H1 (cell line): ENCODE data around the gene NXPH3. TPM values are rescaled to one million over a fixed set of nuclear protein-coding genes. Genes with fewer than 3 reads are reported as not detected.

ENCODE experiments used
- CTCF ChIA-PET: fragments of 300-600 bp; sonication (Branson Sonifier 250); formaldehyde crosslinking; loops from one replicate; lab custom pipeline; 2021; ENCODE audit not compliant: partially characterized antibody; lab: Charles Lee
- POLR2A ChIA-PET: fragments of 300-600 bp; sonication (Branson Sonifier 250); formaldehyde crosslinking; loops from one replicate; lab custom pipeline; 2021; ENCODE audit warnings: inconsistent platforms; ENCODE audit not compliant: partially characterized antibody; lab: Charles Lee
- DNase-seq, 2 experiments: peaks; one replicate each; pipeline versions ENCODE4 v3.0.0 to v3.0.0-alpha.2; 2010 to 2022; ENCODE audit warnings: low spot score in 2 of 2, low read depth in 1 of 2, mixed read lengths in 1 of 2
- FAIRE-seq: peaks from 2 replicates; lab custom pipeline; 2011; peaks lifted over from hg19 to GRCh38; lab: Jason Lieb, UNC
- H2AFZ ChIP-seq: 2 replicates; pipeline ENCODE4 v1.8.1; 2012; ENCODE audit warnings: low read length, inconsistent platforms
- H2AK5ac ChIP-seq: 2 replicates; pipeline ENCODE4 v1.6.1; 2013; ENCODE audit warnings: low read depth, low read length
- H2BK120ac ChIP-seq: replicated peaks from 2 replicates; pipeline ENCODE3; 2013; ENCODE audit warnings: low read depth, low read length, inconsistent platforms
- H2BK12ac ChIP-seq: 2 replicates; pipeline ENCODE4 v1.6.1; 2013; ENCODE audit warnings: low read depth, low read length
- H2BK15ac ChIP-seq: 2 replicates; pipeline ENCODE4 v1.6.1; 2013; ENCODE audit warnings: low read length
- H2BK20ac ChIP-seq: 2 replicates; pipeline ENCODE4 v1.6.1; 2013; ENCODE audit warnings: low read length
- H2BK5ac ChIP-seq: 2 replicates; pipeline ENCODE4 v1.6.1; 2013; ENCODE audit warnings: low read depth, low read length
- H3K14ac ChIP-seq: 2 replicates; pipeline ENCODE4 v1.6.1; 2013; ENCODE audit warnings: inconsistent platforms; ENCODE audit not compliant: insufficient read length
- H3K18ac ChIP-seq: 2 replicates; pipeline ENCODE4 v1.6.1; 2013; ENCODE audit warnings: low read length; ENCODE audit errors: extremely low read depth
- H3K23ac ChIP-seq: 2 replicates; pipeline ENCODE4 v1.6.1; 2013; ENCODE audit warnings: inconsistent platforms; ENCODE audit not compliant: insufficient read length
- H3K23me2 ChIP-seq: 2 replicates; pipeline ENCODE4 v1.6.1; 2013; ENCODE audit warnings: low read depth, low read length
- H3K27ac ChIP-seq: 2 replicates; pipeline ENCODE4 v1.6.1; 2011; ENCODE audit warnings: low read depth, low read length, inconsistent platforms
- H3K27me3 ChIP-seq, 4 experiments: replicated peaks in 1 of 4; 1 replicate in 1 of 4; 2 replicates in 3 of 4; pipeline versions ENCODE4 v1.6.1 to v1.8.1; 2011 to 2013; ENCODE audit warnings: low read length in 3 of 4, mild to moderate bottlenecking in 3 of 4, inconsistent platforms in 2 of 4, mixed read lengths in 2 of 4, moderate library complexity in 1 of 4; ENCODE audit not compliant: control insufficient read depth in 3 of 4, insufficient read depth in 3 of 4; ENCODE audit errors: extremely low read depth in 1 of 4
- H3K36me3 ChIP-seq, 4 experiments: 2 replicates each; pipeline versions ENCODE4 v1.6.1 to v1.8.1; 2011 to 2013; ENCODE audit warnings: mild to moderate bottlenecking in 4 of 4, low read length in 3 of 4, moderate library complexity in 2 of 4, control low read depth in 1 of 4, inconsistent platforms in 1 of 4; ENCODE audit not compliant: insufficient read depth in 4 of 4, control insufficient read depth in 2 of 4
- H3K4ac ChIP-seq: replicated peaks from 2 replicates; pipeline ENCODE3; 2013; ENCODE audit warnings: low read length, low read depth, mixed read lengths, inconsistent platforms; ENCODE audit not compliant: insufficient read length
- H3K4me1 ChIP-seq, 4 experiments: replicated peaks in 1 of 4; 1 replicate in 1 of 4; 2 replicates in 3 of 4; pipeline versions ENCODE4 v1.6.1 to v1.8.1; 2011 to 2013; ENCODE audit warnings: low read length in 3 of 4, inconsistent platforms in 2 of 4, mixed read lengths in 1 of 4; ENCODE audit not compliant: insufficient read depth in 4 of 4, control insufficient read depth in 3 of 4
- H3K4me2 ChIP-seq, 2 experiments: 2 replicates each; pipeline versions ENCODE4 v1.6.1 to v1.8.1; 2011 to 2013; ENCODE audit warnings: low read depth in 2 of 2, low read length in 2 of 2, control low read depth in 1 of 2, inconsistent platforms in 1 of 2, mild to moderate bottlenecking in 1 of 2; ENCODE audit not compliant: insufficient read depth in 1 of 2
- H3K4me3 ChIP-seq, 4 experiments: fragments of 200-600, 300-600 bp in 1 of 4; sonication (generic), shearing (Covaris generic), sonication (Bioruptor Twin) in 1 of 4; 2 replicates each; pipeline versions ENCODE4 v1.5.1 to v1.8.1; 2011 to 2016; ENCODE audit warnings: low read length in 4 of 4, low read depth in 3 of 4, control low read depth in 2 of 4, inconsistent platforms in 2 of 4, mild to moderate bottlenecking in 2 of 4, mixed read lengths in 1 of 4, moderate library complexity in 1 of 4; ENCODE audit not compliant: insufficient read depth in 2 of 4; ENCODE audit errors: extremely low read depth in 1 of 4
- H3K56ac ChIP-seq: replicated peaks from 2 replicates; pipeline ENCODE3; 2013; ENCODE audit warnings: low read depth, mild to moderate bottlenecking, mixed read lengths, low read length, inconsistent platforms; ENCODE audit not compliant: insufficient read length
- H3K79me1 ChIP-seq: 2 replicates; pipeline ENCODE4 v1.6.1; 2013; ENCODE audit warnings: low read depth, low read length, control low read depth
- H3K79me2 ChIP-seq, 2 experiments: 2 replicates each; pipeline versions ENCODE4 v1.6.1 to v1.8.1; 2012 to 2013; ENCODE audit warnings: low read length in 2 of 2, mild to moderate bottlenecking in 2 of 2, inconsistent platforms in 1 of 2; ENCODE audit not compliant: insufficient read depth in 2 of 2, control insufficient read depth in 1 of 2
- H3K9ac ChIP-seq, 4 experiments: replicated peaks in 1 of 4; 1 replicate in 1 of 4; 2 replicates in 3 of 4; pipeline versions ENCODE4 v1.6.1 to v1.8.1; 2011 to 2013; ENCODE audit warnings: low read depth in 3 of 4, low read length in 3 of 4, control low read depth in 2 of 4, mild to moderate bottlenecking in 2 of 4, moderate library complexity in 2 of 4, inconsistent platforms in 1 of 4; ENCODE audit errors: extremely low read depth in 1 of 4
- H3K9me3 ChIP-seq, 2 experiments: 2 replicates each; pipeline versions ENCODE4 v1.6.1 to v1.8.1; 2012 to 2013; ENCODE audit warnings: mild to moderate bottlenecking in 2 of 2, moderate library complexity in 2 of 2, control low read depth in 1 of 2, inconsistent platforms in 1 of 2, low read depth in 1 of 2, low read length in 1 of 2, mixed read lengths in 1 of 2; ENCODE audit not compliant: insufficient read depth in 2 of 2
- H4K20me1 ChIP-seq, 2 experiments: replicated peaks in 1 of 2; 2 replicates each; pipeline versions ENCODE3 to v1.8.1; 2011 to 2013; ENCODE audit warnings: inconsistent platforms in 2 of 2, low read length in 2 of 2, mild to moderate bottlenecking in 1 of 2; ENCODE audit not compliant: insufficient read depth in 2 of 2, control insufficient read depth in 1 of 2
- H4K5ac ChIP-seq: 2 replicates; pipeline ENCODE4 v1.6.1; 2013; ENCODE audit warnings: low read length, low read depth, mixed read lengths, inconsistent platforms; ENCODE audit not compliant: insufficient read length
- H4K8ac ChIP-seq: 2 replicates; pipeline ENCODE4 v1.8.0; 2013; ENCODE audit warnings: mild to moderate bottlenecking, moderate library complexity, low read length, inconsistent platforms; ENCODE audit not compliant: insufficient read depth; ENCODE audit errors: extremely low read depth
- H4K91ac ChIP-seq: replicated peaks from 2 replicates; pipeline ENCODE3; 2013; ENCODE audit warnings: low read length, mixed read lengths, inconsistent platforms; ENCODE audit not compliant: insufficient read length
- BRCA1 ChIP-seq: IDR thresholded peaks from 2 replicates; pipeline ENCODE4 v1.6.1; 2012; ENCODE audit warnings: low read depth, low read length, improper control_type of control experiment
- CHD2 ChIP-seq: IDR thresholded peaks from 2 replicates; pipeline ENCODE4 v1.6.1; 2012; ENCODE audit warnings: low read length, improper control_type of control experiment
- MAFK ChIP-seq: IDR thresholded peaks from 2 replicates; pipeline ENCODE4 v1.6.1; 2012; ENCODE audit warnings: low read depth, mild to moderate bottlenecking, improper control_type of control experiment, low read length
- POU5F1 ChIP-seq: IDR thresholded peaks from 2 replicates; pipeline ENCODE4 v1.6.1; 2011; ENCODE audit warnings: low read depth, mild to moderate bottlenecking, low read length, moderate library complexity
- RAD21 ChIP-seq, 2 experiments: IDR thresholded peaks in 1 of 2; conservative IDR thresholded peaks in 1 of 2; 2 replicates each; pipeline ENCODE4 v1.6.1; 2011; ENCODE audit warnings: low read depth in 2 of 2, low read length in 2 of 2, improper control_type of control experiment in 1 of 2, inconsistent platforms in 1 of 2, mild to moderate bottlenecking in 1 of 2, moderate library complexity in 1 of 2
- YY1 ChIP-seq: IDR thresholded peaks from 2 replicates; pipeline ENCODE4 v1.6.1; 2011; ENCODE audit warnings: low read depth, mild to moderate bottlenecking, low read length
- WGBS, 2 experiments: shearing (Covaris generic) in 1 of 2; methylation state at CpG; one replicate each; pipeline versions ENCODE4 v1.1.6 to v1.1.7; 2013 to 2015; ENCODE audit warnings: low lambda C conversion rate in 2 of 2, mixed read lengths in 2 of 2, inconsistent platforms in 1 of 2, low coverage in 1 of 2, missing lambda C conversion rate in 1 of 2; ENCODE audit not compliant: insufficient replicate concordance in 2 of 2, insufficient coverage in 1 of 2, insufficient read length in 1 of 2; ENCODE audit errors: extremely low coverage in 1 of 2, missing lambda C conversion rate in 1 of 2; 5-methylcytosine and 5-hydroxymethylcytosine counted together
- polyA plus RNA-seq, 7 experiments: library from polyadenylated mRNA; depleted of rRNA in 3 of 7; stranded (reverse) in 5 of 7; unstranded in 2 of 7; fragments of >200 nt in 5 of 7; fragments of 200-250 nt in 2 of 7; gene quantifications; 1 replicate in 5 of 7; 2 replicates in 1 of 7; 4 replicates in 1 of 7; pipeline versions ENCODE4 v1.2.1 to v1.2.3, GENCODE V29; 2011 to 2013; ENCODE audit warnings: missing spikeins in 2 of 7, mixed read lengths in 2 of 7
- total RNA-seq: library from RNA; stranded (reverse); fragmentation: NEBNext Ultra II Directional; extraction: Animal tissue kit (Norgen Biotek cat#: 25700); gene quantifications from 2 replicates; pipeline ENCODE4 v1.2.1, GENCODE V29; 2021

Gene NXPH3
- total and polyA plus RNA-seq, 2 of the 8 experiments (the other 6 are each of a cell fraction or from before 2014, with no cell fraction given): 2.5 to 3.7 TPM

DNA sequence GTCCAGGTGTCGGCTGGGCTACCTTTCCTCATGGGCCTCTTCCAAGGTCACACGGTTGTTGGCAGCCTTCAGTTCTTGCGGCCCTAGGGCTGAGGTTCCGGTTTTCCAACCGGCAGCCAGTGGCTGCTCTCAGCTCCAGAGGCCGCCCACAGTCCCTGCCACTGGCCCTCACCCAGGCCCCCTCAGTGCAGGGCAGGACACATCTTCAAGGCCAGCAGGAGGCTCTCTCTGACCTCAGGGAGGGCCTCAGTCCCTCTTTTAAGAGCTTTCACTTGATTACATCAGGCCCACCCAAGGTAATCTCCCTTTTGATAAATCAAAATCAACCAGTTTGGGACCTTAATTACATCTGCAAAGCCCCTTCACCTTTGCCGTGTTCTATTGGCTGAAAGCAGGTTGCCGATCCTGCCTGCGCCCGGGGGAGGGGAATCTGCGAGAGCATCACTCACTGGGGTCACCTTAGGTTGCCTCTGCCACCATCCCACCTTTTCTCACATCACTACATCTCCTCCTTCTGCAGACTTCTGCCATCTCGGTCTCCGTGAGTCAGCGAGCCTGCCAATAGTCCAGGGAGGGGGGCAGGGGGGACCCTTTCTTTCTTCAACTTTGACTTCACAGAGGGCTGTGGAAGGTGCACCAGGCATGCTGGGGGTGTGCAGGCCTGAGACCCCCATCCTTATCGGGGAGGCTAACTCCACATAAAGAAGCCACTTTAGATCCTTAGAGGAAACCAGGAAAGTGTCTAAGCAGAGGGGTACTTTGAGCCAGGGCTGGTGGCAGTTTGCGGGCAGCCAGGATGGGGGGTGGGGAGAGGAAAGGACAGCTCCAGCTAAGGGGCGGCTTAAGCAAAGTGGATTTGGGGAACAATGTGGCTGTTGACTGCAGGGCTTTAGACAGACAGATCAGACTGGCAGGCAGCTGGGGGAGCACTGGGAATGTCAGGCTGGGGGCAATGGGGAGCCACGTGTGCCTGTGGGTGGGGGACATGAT, 28.8 kb upstream of the NXPH3 start:
- Histone ChIP-seq H2BK5ac (peak overlapping the region; percentile 18; the same call in 1 of the 2 replicates), H3K56ac (no peak overlapping the region), H3K4ac (no peak overlapping the region), H2BK15ac (peak overlapping the region; percentile 61; the same call in 1 of the 2 replicates), H2AK5ac (0 out of 2 replicates have a peak overlapping the region, but pooled peaks have one; percentile 13), H3K79me1 (no peaks in the 10 kb centered on the region), H3K23ac (no peak overlapping the region), H3K27ac (no peak overlapping the region), H3K14ac (no peak overlapping the region), H3K9ac (no peak overlapping the region), H2BK12ac (peak overlapping the region; percentile 80; the same call in 1 of the 2 replicates), H4K5ac (no peak overlapping the region), H3K9me3 (no peaks in the 10 kb centered on the region), H3K36me3 (no peaks in the 10 kb centered on the region), H2BK120ac (no peak overlapping the region), H4K91ac (no peak overlapping the region), H3K27me3 (no peaks in the 10 kb centered on the region), H3K79me2 (no peaks in the 10 kb centered on the region), H3K23me2 (no peaks in the 10 kb centered on the region), H2BK20ac (peak overlapping the region; percentile 86), H3K4me1 (peaks cover 0 to 30% (median 17%) of the 10 kb centered on the region in 4 experiments; a peak in 6 of 7 replicates), H3K4me3 (no peak overlapping the region), H3K18ac (peak overlapping the region; percentile 48), H4K20me1 (no peaks in the 10 kb centered on the region), H2AFZ (no peak overlapping the region), H4K8ac (no peak overlapping the region; the same call in 1 of the 2 replicates), H3K4me2 (no peak overlapping the region)
- ChIA-PET CTCF (interaction anchor here (1.0 to 16.4 kb wide), 19 partner anchors 10 to 161 kb away, joined by 3 to 228 read pairs (median 9); partner anchors contain the start of gene NGFR), POLR2A (interaction anchor here (1.0 kb wide), 1 partner anchor 33 kb away, joined by 3 read pairs; no protein-coding TSS in a partner anchor)
- DNase-seq (no peak), FAIRE-seq (no peak)
- 82% methylated on average over 15 of the region's 18 CpGs; no CpG with 5 or more reads in 1 of the 2 experiments for WGBS, 2 experiments
- TF ChIP-seq CHD2 (no peak), POU5F1 (no peak), MAFK (no peak), RAD21 (IDR thresholded peaks at IDR 0.05 in 1 of 2, conservative IDR thresholded peaks at IDR 0.05 in 1 of 2; ENCODE audit: low read depth in 2 of 2, low read length in 2 of 2) (no peak), YY1 (no peak), BRCA1 (no peak)
